ENCODE data around the gene PARK7. TPM values are rescaled to one million over a fixed set of nuclear protein-coding genes. Genes with fewer than 3 reads are reported as not detected.
"Not testable (repeated sequence)": the region's sequence is repeated elsewhere in the genome, so short reads cannot be mapped to it uniquely, and the experiment has no call there.

The PARK7 gene
- total and polyA plus RNA-seq, 11 donors = 275 to 550 (median 345) TPM

DNA sequence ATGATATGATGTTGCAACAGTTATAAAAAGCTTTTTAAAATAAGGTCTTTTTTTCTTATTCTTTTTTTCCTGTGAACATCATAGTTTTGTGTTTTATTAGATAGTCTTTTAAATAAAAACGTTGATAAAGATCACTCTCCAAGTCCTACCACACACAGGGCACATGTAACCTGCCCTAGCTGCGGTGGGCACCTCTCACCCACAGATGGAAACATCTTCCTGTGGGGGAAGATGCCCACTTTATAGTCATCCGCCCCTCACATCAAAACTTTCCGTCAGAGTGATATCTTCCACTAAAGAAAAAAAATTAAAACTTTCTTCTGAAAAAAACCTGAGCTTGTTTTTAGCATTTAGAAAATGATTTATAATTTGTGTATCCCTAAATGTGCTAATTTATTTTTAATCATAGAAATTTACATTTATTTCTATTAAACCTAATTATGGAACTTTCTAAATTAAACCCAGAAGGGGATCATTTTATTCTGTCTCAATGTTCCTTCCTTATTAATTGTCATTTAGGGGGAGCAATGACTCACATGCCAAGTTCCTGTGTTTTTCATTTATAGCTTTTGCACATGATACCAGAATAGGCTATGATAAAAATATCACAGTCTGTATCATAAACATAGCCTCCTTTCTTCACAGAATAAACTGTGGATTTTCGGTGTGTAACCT, 45.5 kb upstream of the PARK7 start:
- intact Hi-C loops (cut with DNase I) = no loop called here
- H3K27ac ChIP-seq = no peak overlapping the region
- H3K9me3 ChIP-seq = no peaks in the 10 kb centered on the region
- WGBS, 4 donors = 61 to 71% (median 64%) methylated on average over 5 of the region's 5 CpGs
- H3K4me3 ChIP-seq = no peak overlapping the region
- peaks cover 0 to 5% (median 0%) of the 10 kb centered on the region in 12 donors for H3K4me1 ChIP-seq
- DNase-seq (no peak), ATAC-seq (no peak)
- H3K36me3 ChIP-seq = no peaks in the 10 kb centered on the region
- H3K27me3 ChIP-seq = peaks cover 0 to 32% (median 0%) of the 10 kb centered on the region in 9 donors
- TF ChIP-seq CTCF (IDR thresholded peaks at IDR 0.05) (no peak), POLR2A (IDR thresholded peaks at IDR 0.05) (no peak)

DNA sequence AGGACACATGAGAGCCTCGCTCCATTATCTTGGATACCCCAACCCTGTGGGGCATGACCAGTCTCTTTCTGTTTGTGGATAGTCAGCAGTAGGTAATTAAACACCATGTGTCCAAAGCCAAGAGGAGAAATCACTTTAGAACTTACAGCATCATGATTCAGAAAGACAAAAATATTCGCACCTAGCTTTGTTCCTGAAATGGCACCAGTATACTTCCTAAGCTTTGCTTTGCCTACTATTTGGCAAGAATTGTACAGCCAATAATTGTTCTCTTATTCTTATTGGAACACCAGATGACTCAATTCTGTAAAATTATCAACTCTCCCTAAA, 45.0 kb upstream of the PARK7 start:
- DNase-seq (no peak), ATAC-seq (no peak)
- Histone ChIP-seq H3K27me3 (peaks cover 0 to 32% (median 0%) of the 10 kb centered on the region in 9 donors), H3K4me1 (peaks cover 0 to 5% (median 0%) of the 10 kb centered on the region in 12 donors), H3K36me3 (no peaks in the 10 kb centered on the region), H3K9me3 (no peaks in the 10 kb centered on the region), H3K27ac (no peak overlapping the region), H3K4me3 (no peak overlapping the region)
- TF ChIP-seq POLR2A (IDR thresholded peaks at IDR 0.05) = no peak
- no peak for TF ChIP-seq CTCF (IDR thresholded peaks at IDR 0.05)
- WGBS, 4 donors = 68 to 88% (median 76%) methylated on average over 2 of the region's 2 CpGs
- intact Hi-C loops (cut with DNase I) = no loop called here

GRCh38 chr1:7917971-7918370, 43.5 kb upstream of the PARK7 start:
- intact Hi-C loops (cut with DNase I) = not testable (repeated sequence)

GRCh38 chr1:7919880-7920279, 41.6 kb upstream of the PARK7 start:
- H3K9me3 ChIP-seq = no peaks in the 10 kb centered on the region
- peaks cover 0 to 3% (median 0%) of the 10 kb centered on the region in 12 donors for H3K4me1 ChIP-seq
- H3K4me3 ChIP-seq = no peak overlapping the region
- intact Hi-C loops (cut with DNase I) = no loop called here
- no peaks in the 10 kb centered on the region for H3K36me3 ChIP-seq
- DNase-seq (no peak), ATAC-seq (no peak)
- no peak overlapping the region for H3K27ac ChIP-seq
- peaks cover 0 to 16% (median 0%) of the 10 kb centered on the region in 9 donors for H3K27me3 ChIP-seq
- TF ChIP-seq POLR2A (IDR thresholded peaks at IDR 0.05) = no peak
- no peak for TF ChIP-seq CTCF (IDR thresholded peaks at IDR 0.05)
- 82 to 87% (median 85%) methylated on average over 5 of the region's 5 CpGs for WGBS, 4 donors

More at GRCh38 chr1:7917971-7918370, 43.5 kb upstream of the PARK7 start:
- ATAC-seq, H3K27ac ChIP-seq, H3K4me3 ChIP-seq, DNase-seq, H3K9me3 ChIP-seq, H3K4me1 ChIP-seq, H3K36me3 ChIP-seq: not testable (repeated sequence)
- peaks cover 0 to 25% (median 0%) of the 10 kb centered on the region in 9 donors for H3K27me3 ChIP-seq
- WGBS, 4 donors = 86 to 89% (median 89%) methylated on average over 5 of the region's 5 CpGs

DNA sequence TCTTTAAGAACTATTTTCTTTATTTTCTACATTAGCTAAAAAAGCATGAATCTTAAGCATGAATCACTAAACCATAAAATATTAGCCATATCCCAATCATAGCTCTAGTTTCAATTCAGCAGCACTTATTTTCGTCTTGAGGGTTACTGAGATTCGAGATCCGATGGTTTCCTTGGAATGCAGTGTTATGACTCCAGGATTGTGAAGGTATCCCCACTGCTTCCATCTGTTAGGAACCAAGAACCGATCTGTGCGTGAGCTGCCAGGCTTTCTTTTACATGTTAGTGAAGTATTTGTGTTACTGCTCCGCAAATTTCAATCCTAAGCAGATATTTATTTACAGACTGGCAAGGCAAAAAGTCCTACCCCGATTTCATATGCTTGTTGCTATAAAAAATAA, 39.7 kb upstream of the PARK7 start:
- ATAC-seq = no peak
- 92 to 93% (median 93%) methylated on average over 7 of the region's 7 CpGs for WGBS, 4 donors
- no peaks in the 10 kb centered on the region for H3K4me1 ChIP-seq
- no peaks in the 10 kb centered on the region for H3K36me3 ChIP-seq
- H3K9me3 ChIP-seq = no peaks in the 10 kb centered on the region
- peaks cover 0 to 24% (median 3%) of the 10 kb centered on the region in 9 donors for H3K27me3 ChIP-seq
- DNase-seq = no peak
- TF ChIP-seq CTCF (IDR thresholded peaks at IDR 0.05) = no peak
- TF ChIP-seq POLR2A (IDR thresholded peaks at IDR 0.05) = no peak
- H3K4me3 ChIP-seq = no peak overlapping the region
- intact Hi-C loops (cut with DNase I) = no loop called here
- no peak overlapping the region for H3K27ac ChIP-seq

Data from heart left ventricle (tissue), 16 donors.